A673 (cell line): Measurements from ENCODE around the gene ARHGAP15. TPM values are rescaled to one million over a fixed set of nuclear protein-coding genes. Genes with fewer than 3 reads are reported as not detected.

Source experiments
- BruUV-seq: library from RNA; stranded (reverse); fragments of 400-500 nt; replicated peaks from 2 replicates; lab custom pipeline; 2021; lab: Mats Ljungman, UMichigan
- CTCF ChIA-PET: fragments of 300-600 bp; sonication (Branson Sonifier 250); formaldehyde crosslinking; loops from one replicate; lab custom pipeline; 2022; ENCODE audit warnings: antibody characterized with exemption; lab: Charles Lee
- POLR2A ChIA-PET: fragments of 300-600 bp; sonication (Branson Sonifier 250); formaldehyde crosslinking; loops from one replicate; lab custom pipeline; 2022; ENCODE audit warnings: antibody characterized with exemption; ENCODE audit not compliant: low non-redundant PET; lab: Charles Lee
- DNase-seq: peaks from one replicate; pipeline ENCODE4 v3.0.0-alpha.2; 2015; ENCODE audit warnings: low spot score
- H3K27ac ChIP-seq: fragments of 200-600 bp; sonication (generic); 2 replicates; pipeline ENCODE4 v1.5.1; 2016; ENCODE audit warnings: mixed run types, low read depth, mild to moderate bottlenecking, mixed read lengths, antibody characterized with exemption, low read length; ENCODE audit not compliant: poor library complexity, severe bottlenecking
- H3K27me3 ChIP-seq: fragments of 200-600 bp; sonication (generic); replicated peaks from 2 replicates; pipeline ENCODE4 v1.6.1; 2017; ENCODE audit warnings: mixed run types, low read depth, mild to moderate bottlenecking, mixed read lengths, antibody characterized with exemption, low read length; ENCODE audit not compliant: insufficient read depth, poor library complexity
- H3K36me3 ChIP-seq: fragments of 200-600 bp; sonication (generic); 2 replicates; pipeline ENCODE4 v1.6.1; 2016; ENCODE audit warnings: mixed run types, mild to moderate bottlenecking, mixed read lengths, antibody characterized with exemption, low read length; ENCODE audit not compliant: insufficient read depth, poor library complexity, severe bottlenecking
- H3K4me1 ChIP-seq: fragments of 200-600 bp; sonication (generic); 2 replicates; pipeline ENCODE4 v1.6.1; 2017; ENCODE audit warnings: mixed run types, mild to moderate bottlenecking, mixed read lengths, antibody characterized with exemption, low read length; ENCODE audit not compliant: insufficient read depth, poor library complexity, severe bottlenecking
- H3K4me3 ChIP-seq: fragments of 200-600 bp; sonication (generic); 2 replicates; pipeline ENCODE4 v1.5.1; 2016; ENCODE audit warnings: low read depth, mixed run types, mild to moderate bottlenecking, mixed read lengths, low read length; ENCODE audit not compliant: poor library complexity, severe bottlenecking
- H3K9me3 ChIP-seq: fragments of 200-600 bp; sonication (generic); 2 replicates; pipeline ENCODE4 v1.6.1; 2016; ENCODE audit warnings: mixed run types, low read depth, mild to moderate bottlenecking, mixed read lengths, antibody characterized with exemption, low read length; ENCODE audit not compliant: poor library complexity, severe bottlenecking
- CTCF ChIP-seq: fragments of 300-800, 200-600 bp; sonication (generic); conservative IDR thresholded peaks from 2 replicates; pipeline ENCODE4 v1.5.1; 2017; ENCODE audit warnings: low read depth, mild to moderate bottlenecking, antibody characterized with exemption, low read length, moderate library complexity, mixed read lengths
- EZH2 ChIP-seq: fragments of 200-600 bp; sonication (generic); IDR thresholded peaks from 2 replicates; pipeline ENCODE4 v1.6.1; 2017; ENCODE audit warnings: borderline replicate concordance, low read depth, mild to moderate bottlenecking, mixed read lengths, antibody characterized with exemption, low read length; ENCODE audit not compliant: poor library complexity, severe bottlenecking
- intact Hi-C: fragments of 100-400 bp; cut with micrococcal nuclease; formaldehyde crosslinking; loops from one replicate; pipeline ENCODE4 v1.10.0; 2022; ENCODE audit not compliant: unreplicated experiment
- total RNA-seq: library from RNA; stranded (reverse); gene quantifications from 2 replicates; pipeline ENCODE4 v1.2.3, GENCODE V29; 2021

The ARHGAP15 gene
- total RNA-seq, 1 experiment from 2014 or later = not detected

GRCh38 chr2:143525402-143525860 lies 396.2 kb downstream of the ARHGAP15 start:
- no TSS peak for BruUV-seq
- no peaks in the 10 kb centered on the region for H3K27me3 ChIP-seq
- no peaks in the 10 kb centered on the region for H3K36me3 ChIP-seq
- intact Hi-C loops = no loop called here
- peak; percentile 14 for DNase-seq
- POLR2A ChIA-PET = interaction anchor here (0.5 kb wide), 1 partner anchor 1974 kb away, joined by 3 read pairs; no protein-coding TSS in a partner anchor
- no peak overlapping the region for H3K4me3 ChIP-seq
- TF ChIP-seq EZH2 (no peak), CTCF (no peak)
- CTCF ChIA-PET = no interaction called here
- no peaks in the 10 kb centered on the region for H3K9me3 ChIP-seq
- peaks cover 37% of the 10 kb centered on the region for H3K4me1 ChIP-seq
- peak overlapping the region; percentile 25 for H3K27ac ChIP-seq

GRCh38 chr2:143526498-143526897 lies 397.3 kb downstream of the ARHGAP15 start:
- ChIA-PET POLR2A (no interaction called here), CTCF (no interaction called here)
- Histone ChIP-seq H3K4me1 (peaks cover 48% of the 10 kb centered on the region), H3K27me3 (no peaks in the 10 kb centered on the region), H3K27ac (no peak overlapping the region), H3K4me3 (no peak overlapping the region), H3K9me3 (no peaks in the 10 kb centered on the region), H3K36me3 (no peaks in the 10 kb centered on the region)
- DNase-seq = no peak
- no peak for TF ChIP-seq EZH2
- no peak for TF ChIP-seq CTCF
- no TSS peak for BruUV-seq
- intact Hi-C loops = no loop called here

GRCh38 chr2:143528021-143528420 lies 398.8 kb downstream of the ARHGAP15 start:
- H3K27me3 ChIP-seq = no peaks in the 10 kb centered on the region
- intact Hi-C loops = no loop called here
- peaks cover 53% of the 10 kb centered on the region for H3K4me1 ChIP-seq
- H3K4me3 ChIP-seq = no peak overlapping the region
- H3K27ac ChIP-seq = no peak overlapping the region
- TF ChIP-seq CTCF (no peak), EZH2 (no peak)
- POLR2A ChIA-PET = no interaction called here
- CTCF ChIA-PET = no interaction called here
- no peaks in the 10 kb centered on the region for H3K36me3 ChIP-seq
- no peaks in the 10 kb centered on the region for H3K9me3 ChIP-seq
- DNase-seq = no peak
- BruUV-seq = no TSS peak
